GM21526 (cell line): ENCODE data around the gene ZNF554.
"Not testable (repeated sequence)": the region's sequence is repeated elsewhere in the genome, so short reads cannot be mapped to it uniquely, and the experiment has no call there.

Source experiments
- ATAC-seq: cut with Tn5 transposase; IDR thresholded peaks from one replicate; pipeline ENCODE4 v1.9.1; 2021; ENCODE audit warnings: moderate library complexity; ENCODE audit not compliant: unreplicated experiment, low FRiP score

The ZNF554 gene

GRCh38 chr19:2806736-2807378, 12.8 kb upstream of the ZNF554 start:
- no peak for ATAC-seq

- ATAC-seq = no peak
Measured at GRCh38 chr19:2807379-2808128, 12.1 kb upstream of the ZNF554 start.

- ATAC-seq = no peak
Measured at GRCh38 chr19:2808129-2808941, 11.3 kb upstream of the ZNF554 start.

GRCh38 chr19:2809387-2810140, 10.1 kb upstream of the ZNF554 start:
- ATAC-seq = no peak

DNA sequence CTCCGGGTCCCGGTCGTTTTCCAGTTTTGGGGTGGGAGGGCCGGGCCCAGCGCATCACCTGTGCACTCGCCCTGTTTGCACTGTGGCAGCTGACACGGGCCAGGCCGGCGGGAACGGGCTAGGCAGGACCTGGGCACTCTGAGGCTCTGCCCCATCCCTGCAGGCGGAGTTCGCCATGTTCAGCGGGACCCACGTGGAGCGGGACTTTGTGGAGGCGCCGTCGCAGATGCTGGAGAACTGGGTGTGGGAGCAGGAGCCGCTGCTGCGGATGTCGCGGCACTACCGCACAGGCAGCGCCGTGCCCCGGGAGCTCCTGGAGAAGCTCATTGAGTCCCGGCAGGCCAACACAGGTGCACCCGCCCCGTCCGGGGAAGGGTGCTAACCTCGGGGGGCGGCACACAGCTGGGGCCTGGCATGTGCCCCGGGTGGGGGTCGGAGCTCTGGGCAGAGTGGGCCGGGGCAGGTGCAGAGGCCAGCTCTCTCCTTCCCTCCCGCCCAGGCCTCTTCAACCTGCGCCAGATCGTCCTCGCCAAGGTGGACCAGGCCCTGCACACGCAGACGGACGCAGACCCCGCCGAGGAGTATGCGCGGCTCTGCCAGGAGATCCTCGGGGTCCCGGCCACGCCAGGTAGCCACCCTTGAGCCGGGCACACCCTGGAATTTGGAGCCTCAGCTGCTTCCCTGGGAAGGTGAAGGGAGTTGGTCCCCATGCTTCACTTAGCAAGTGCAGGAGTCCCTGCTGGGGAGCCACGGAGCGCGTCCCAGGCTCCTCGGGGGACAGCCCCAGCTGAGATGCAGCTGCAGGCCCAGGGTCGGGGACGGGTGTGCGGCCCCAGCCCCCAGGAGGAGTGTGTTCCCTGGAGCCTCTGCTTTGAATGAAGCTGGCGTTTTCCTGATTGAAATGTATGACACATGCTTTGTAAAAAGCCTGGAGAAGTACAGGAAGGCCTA, 9.3 kb upstream of the ZNF554 start:
- no peak for ATAC-seq

DNA sequence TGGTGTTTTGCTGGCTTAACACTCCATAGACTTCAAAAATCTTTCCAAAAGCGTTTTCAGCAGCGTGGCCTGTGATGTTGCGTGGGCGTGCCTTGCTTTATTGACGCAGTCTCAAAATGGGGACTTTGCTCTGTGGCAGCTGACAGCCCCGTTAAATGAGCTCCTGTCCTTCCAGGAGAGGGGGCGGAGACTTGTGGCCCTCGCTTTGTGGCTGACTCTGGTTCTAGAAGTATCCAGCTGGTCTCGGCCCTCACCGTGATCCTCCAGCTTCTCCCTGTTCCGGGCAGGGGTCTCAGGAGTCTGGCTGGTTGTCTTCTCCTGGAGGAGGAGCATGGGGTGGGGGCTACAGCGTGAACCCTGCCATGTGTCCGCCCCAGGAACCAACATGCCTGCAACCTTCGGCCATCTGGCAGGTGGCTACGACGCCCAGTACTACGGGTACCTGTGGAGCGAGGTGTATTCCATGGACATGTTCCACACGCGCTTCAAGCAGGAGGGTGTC, 8.4 kb upstream of the ZNF554 start:
- ATAC-seq = no peak

GRCh38 chr19:2811735-2812413, 7.8 kb upstream of the ZNF554 start:
- no peak for ATAC-seq

DNA sequence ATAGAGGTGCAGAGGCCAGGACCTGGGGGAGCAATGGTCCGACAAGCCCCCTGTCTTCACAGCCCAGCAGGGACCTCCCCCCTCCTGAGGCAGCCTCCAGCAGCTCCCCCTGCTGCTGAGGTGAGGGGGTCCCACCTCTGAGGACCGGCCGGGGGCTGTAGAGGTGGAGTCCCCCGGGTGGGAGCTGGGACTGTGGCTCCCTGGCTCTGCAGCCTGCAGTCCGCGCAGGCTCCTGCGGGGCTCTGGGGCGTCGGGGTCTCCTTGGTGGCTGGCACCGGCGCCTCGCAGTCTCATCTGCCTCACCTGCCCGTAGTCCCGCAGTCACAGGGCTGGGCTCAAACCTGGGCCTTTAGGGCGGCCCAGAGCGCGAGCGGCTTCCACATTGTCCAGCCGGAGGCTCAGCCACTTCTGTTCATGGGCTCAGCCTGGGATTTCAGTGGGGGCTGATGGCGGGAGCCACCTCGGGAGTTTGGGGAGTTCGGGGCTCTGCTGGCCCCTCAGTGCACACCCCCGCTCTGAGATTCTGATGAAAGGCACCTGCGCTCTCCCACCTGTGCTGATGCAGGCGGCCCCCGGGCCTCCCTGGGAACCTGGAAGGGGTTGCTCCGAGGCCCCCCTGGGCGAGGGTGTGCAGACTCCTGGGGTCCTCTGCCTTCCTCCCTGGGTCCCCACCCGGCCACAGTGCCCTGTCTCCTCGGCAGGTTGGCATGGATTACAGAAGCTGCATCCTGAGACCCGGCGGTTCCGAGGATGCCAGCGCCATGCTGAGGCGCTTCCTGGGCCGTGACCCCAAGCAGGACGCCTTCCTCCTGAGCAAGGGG, 7.0 kb upstream of the ZNF554 start:
- no peak for ATAC-seq

- no peak for ATAC-seq
Measured at GRCh38 chr19:2813235-2814160, 6.2 kb upstream of the ZNF554 start.

DNA sequence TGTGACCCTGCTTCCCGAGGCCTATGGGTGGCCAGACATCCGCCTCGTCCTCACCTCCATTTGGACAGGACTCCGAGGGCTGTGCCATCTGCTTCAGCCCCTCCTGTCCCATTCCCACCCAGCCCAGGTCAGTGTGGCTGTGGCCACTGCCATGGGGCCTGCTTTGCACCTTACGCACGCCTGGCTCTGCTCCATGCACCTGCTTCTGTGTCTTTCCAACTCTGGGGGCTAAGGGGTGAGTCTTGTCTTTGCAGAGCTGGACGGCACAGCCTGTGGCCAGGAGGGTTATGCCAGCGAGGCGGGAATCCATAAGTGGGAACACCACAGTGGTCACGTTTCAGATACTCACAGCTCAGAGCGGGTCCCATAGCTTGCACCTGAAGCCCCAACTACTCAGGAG, 5.2 kb upstream of the ZNF554 start:
- ATAC-seq = no peak

- ATAC-seq = no peak
Measured at GRCh38 chr19:2815191-2815614, 4.5 kb upstream of the ZNF554 start.

DNA sequence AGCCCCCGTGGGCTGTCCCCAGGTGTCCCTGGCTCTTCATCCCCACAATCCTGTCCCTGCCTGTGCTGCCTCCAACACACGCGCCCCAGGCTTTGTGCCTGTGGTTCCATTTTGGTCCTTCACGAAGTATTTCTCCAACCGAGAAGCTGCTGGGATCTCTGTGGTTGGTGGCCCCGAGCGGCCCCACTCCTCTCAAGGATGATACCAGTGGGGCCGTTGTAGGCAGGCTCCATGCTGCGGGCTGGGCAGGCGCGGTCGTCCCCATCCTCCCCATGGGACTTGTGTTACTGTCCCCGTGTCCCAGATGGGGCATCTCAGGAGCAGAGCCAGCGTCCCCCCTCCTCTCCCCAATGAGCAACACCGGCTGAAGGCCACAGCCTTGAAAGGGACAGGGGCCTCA, 3.7 kb upstream of the ZNF554 start:
- ATAC-seq = no peak

- no peak for ATAC-seq
Measured at GRCh38 chr19:2816641-2817040, 3.0 kb upstream of the ZNF554 start.

DNA sequence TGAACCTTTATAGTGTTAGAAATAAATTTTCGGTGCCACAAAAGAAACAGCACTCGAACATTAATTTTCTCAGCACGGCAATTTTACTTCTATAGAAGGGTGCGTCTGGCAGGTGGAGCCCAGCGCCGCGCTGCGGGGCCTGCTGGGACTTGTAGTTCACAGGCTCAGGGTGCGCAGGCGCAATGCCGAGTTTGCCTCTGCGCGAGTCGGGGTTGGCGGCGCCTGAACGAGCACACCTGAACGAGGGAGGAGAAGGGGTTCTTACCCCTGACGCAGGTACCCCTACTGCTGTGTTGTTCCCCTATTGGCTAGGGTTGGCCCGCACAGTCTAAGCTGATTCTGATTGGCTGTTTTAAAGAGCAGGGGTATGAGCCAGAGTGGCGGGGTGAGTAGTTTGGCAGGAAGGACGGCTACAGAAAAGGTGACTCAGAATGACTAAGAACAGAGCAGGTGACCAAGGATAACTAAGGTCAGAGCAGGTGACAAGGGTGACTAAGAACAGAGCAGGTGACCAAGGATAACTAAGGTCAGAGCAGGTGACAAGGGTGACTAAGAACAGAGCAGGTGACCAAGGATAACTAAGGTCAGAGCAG, 2.3 kb upstream of the ZNF554 start:
- ATAC-seq = not testable (repeated sequence)

DNA sequence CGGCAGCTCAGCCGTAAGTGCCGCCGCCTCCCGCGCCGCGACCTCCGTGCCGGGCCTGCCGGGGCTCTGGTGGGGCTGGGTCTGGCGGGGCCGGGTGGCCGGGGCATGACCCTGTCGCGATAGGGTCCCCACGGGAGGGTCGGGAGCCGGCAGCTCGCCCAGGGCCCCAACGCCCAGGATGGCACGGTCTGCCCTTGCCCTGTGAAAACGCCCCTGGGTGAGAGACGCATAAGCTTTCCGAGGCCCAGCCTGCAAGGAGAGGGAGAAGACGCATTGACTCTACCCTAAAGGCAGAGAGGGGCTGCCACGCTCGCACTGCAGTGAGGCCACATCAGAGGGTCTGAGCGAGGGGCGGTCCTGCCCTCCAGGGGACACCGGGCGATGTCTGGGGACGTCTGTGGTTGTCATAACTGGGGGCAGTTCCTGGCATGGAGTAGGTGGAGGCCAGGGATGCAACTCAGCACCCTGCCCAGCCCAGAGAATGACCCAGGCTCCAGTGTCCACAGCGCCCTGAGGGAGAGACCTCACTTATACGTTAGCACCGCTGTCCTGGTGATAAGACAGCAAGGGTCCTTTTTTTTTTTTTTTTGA, 539 bp downstream of the ZNF554 start:
- ATAC-seq = peak; percentile 19

- no peak for ATAC-seq
Measured at GRCh38 chr19:2822846-2823245, 3.2 kb downstream of the ZNF554 start.
